Heart right ventricle (tissue), 16 donors: ENCODE measurements around the gene KCNH1. TPM values are rescaled to one million over a fixed set of nuclear protein-coding genes. Genes with fewer than 3 reads are reported as not detected.

Source experiments
- ATAC-seq, 8 donors: fragments of 200-7000 bp; cut with Tn5 transposase; one replicate each; pipeline ENCODE4 v1.9.1; 2020; ENCODE audit warnings: mild to moderate bottlenecking in 8 of 8, moderate library complexity in 8 of 8, moderate number of reproducible peaks in 1 of 8
- DNase-seq, 2 donors: peaks; one replicate each; pipeline ENCODE4 v3.0.0-alpha.2; 2020
- H3K27ac ChIP-seq, 10 donors: fragments of 200-600 bp; sonication (generic) in 2 of 10; one replicate each; pipeline versions ENCODE4 v1.5.0 to v1.8.0; 2020 to 2022; ENCODE audit warnings: mild to moderate bottlenecking in 3 of 10
- H3K27me3 ChIP-seq, 7 donors: fragments of 200-600 bp; one replicate each; pipeline ENCODE4 v1.8.0; 2021 to 2022; ENCODE audit warnings: mild to moderate bottlenecking in 2 of 7
- H3K36me3 ChIP-seq, 9 donors: fragments of 200-600 bp; sonication (generic) in 1 of 9; one replicate each; pipeline versions ENCODE4 v1.5.0 to v1.8.0; 2020 to 2022; ENCODE audit warnings: mild to moderate bottlenecking in 2 of 9
- H3K4me1 ChIP-seq, 9 donors: fragments of 200-600 bp; sonication (generic) in 1 of 9; one replicate each; pipeline versions ENCODE4 v1.5.0 to v1.8.0; 2020 to 2022; ENCODE audit warnings: mild to moderate bottlenecking in 4 of 9
- H3K4me3 ChIP-seq, 10 donors: fragments of 200-600 bp; sonication (generic) in 2 of 10; one replicate each; pipeline versions ENCODE4 v1.5.0 to v1.8.0; 2020 to 2022; ENCODE audit warnings: mild to moderate bottlenecking in 7 of 10, moderate library complexity in 2 of 10
- H3K9me3 ChIP-seq, 11 donors: fragments of 200-600 bp in 10 of 11; sonication (generic) in 2 of 11; one replicate each; pipeline versions ENCODE4 v1.5.0 to v1.8.0; 2013 to 2022; ENCODE audit warnings: mild to moderate bottlenecking in 2 of 11, control low read depth in 1 of 11, moderate library complexity in 1 of 11
- WGBS, 2 donors: extraction: QIAGEN DNeasy Blood & Tissue Kit; methylation state at CpG; one replicate each; pipeline ENCODE4 v1.1.7; 2013; ENCODE audit warnings: inconsistent platforms in 1 of 2; 5-methylcytosine and 5-hydroxymethylcytosine counted together
- intact Hi-C, 10 donors: fragments of 100-400 bp; cut with DNase I; formaldehyde crosslinking; loops; one replicate each; pipeline versions ENCODE4 v1.11.1 to v1.14.2; 2022
- polyA plus RNA-seq, 2 donors: library from polyadenylated mRNA; stranded (reverse); fragments of 200-250 nt; gene quantifications; one replicate each; pipeline ENCODE4 v1.2.3, GENCODE V29; 2013
- total RNA-seq, 10 donors: library from RNA; stranded (reverse); fragmentation: NEBNext Ultra II Directional in 3 of 10; extraction: Animal tissue kit (Norgen Biotek cat#: 25700) in 3 of 10; gene quantifications; one replicate each; pipeline versions ENCODE4 v1.2.1 to v1.2.4, GENCODE V29; 2021 to 2023
- TF ChIP-seq, protein P1 (sequence below), 9 donors: fragments of 200-600 bp; sonication (generic) in 2 of 9; IDR thresholded peaks; one replicate each; pipeline versions ENCODE4 v1.5.0 to v1.8.0; 2021 to 2022; ENCODE audit warnings: antibody characterized with exemption in 9 of 9, mild to moderate bottlenecking in 5 of 9, moderate library complexity in 1 of 9
- donor health status: Arrhythmogenic right ventricular cardiomyopathy.
- donor health status: ischemic (EF 13 %, LVEDD 7.1; RV severe dilation, severe dysfunction).
- donor health status: healthy with polysubstance abuse.
- donor health status: DM: no; HTN: yes; CAD: no.
- donor health status: DM: no; HTN: no; CAD: no.
- donor health status: ischemic (EF 25% LVEDD 6.9; RV normal size, moderate dysfunction).
- donor health status: ischemic (EF 25% LVEDD 5.7; RV mildly dilated, moderate dysfunction).
- donor health status: healthy.
- donor health status: DM: yes; HTN: yes; CAD: no.
- donor health status: Ischemic cardiomyopathy.
- donor health status: ischemic (EF 35%, LVEDD 5.7; RV mildly dilated, moderate dysfunction).
- donor health status: nonischemic (EF 11% LVEDD 7.7; RV severe dilation, severe dysfunction).
- donor health status: DM: yes; HTN: yes; CAD: no.
- donor health status: PGD.
- donor health status: ischemic (EF 29% LVEDD 5.4; RV normal size, mild dysfunction).
- donor health status: nonischemic (EF 23%, LVEDD 6.1; RV moderate dilation, normal function).

The KCNH1 gene
- total and polyA plus RNA-seq, 12 donors = 0.09 TPM; not detected in 11

DNA sequence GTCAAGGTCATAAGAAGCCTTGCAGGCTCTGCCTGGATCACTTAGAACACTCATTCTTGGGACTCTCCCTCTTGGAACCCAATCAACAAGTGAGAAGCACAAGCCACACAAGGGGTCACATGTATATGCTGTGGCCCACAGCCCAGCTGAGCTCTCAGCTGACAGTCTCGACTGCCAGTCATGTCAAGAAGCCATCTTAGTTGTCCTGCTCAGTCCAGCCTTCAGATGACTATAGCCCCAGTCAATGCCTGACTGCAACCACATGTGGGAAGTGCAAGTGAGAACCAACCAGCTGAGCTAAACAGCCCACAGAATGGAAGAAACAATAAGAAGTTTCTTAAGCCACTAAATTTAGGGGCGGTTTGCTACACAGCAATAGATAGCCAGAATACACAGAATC lies 356.0 kb downstream of the KCNH1 start:
- ATAC-seq (no peak), DNase-seq (no peak)
- Histone ChIP-seq H3K4me3 (no peak overlapping the region), H3K9me3 (no peaks in the 10 kb centered on the region), H3K36me3 (no peaks in the 10 kb centered on the region), H3K4me1 (peaks cover 0 to 8% (median 0%) of the 10 kb centered on the region in 9 donors), H3K27ac (no peak overlapping the region), H3K27me3 (peaks cover 0 to 6% (median 0%) of the 10 kb centered on the region in 7 donors)
- TF ChIP-seq, protein P1, sequence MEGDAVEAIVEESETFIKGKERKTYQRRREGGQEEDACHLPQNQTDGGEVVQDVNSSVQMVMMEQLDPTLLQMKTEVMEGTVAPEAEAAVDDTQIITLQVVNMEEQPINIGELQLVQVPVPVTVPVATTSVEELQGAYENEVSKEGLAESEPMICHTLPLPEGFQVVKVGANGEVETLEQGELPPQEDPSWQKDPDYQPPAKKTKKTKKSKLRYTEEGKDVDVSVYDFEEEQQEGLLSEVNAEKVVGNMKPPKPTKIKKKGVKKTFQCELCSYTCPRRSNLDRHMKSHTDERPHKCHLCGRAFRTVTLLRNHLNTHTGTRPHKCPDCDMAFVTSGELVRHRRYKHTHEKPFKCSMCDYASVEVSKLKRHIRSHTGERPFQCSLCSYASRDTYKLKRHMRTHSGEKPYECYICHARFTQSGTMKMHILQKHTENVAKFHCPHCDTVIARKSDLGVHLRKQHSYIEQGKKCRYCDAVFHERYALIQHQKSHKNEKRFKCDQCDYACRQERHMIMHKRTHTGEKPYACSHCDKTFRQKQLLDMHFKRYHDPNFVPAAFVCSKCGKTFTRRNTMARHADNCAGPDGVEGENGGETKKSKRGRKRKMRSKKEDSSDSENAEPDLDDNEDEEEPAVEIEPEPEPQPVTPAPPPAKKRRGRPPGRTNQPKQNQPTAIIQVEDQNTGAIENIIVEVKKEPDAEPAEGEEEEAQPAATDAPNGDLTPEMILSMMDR (IDR thresholded peaks at IDR 0.05) = no peak
- intact Hi-C loops = no loop called here
- WGBS, 2 donors = 80 to 84% methylated on average over 2 of the region's 2 CpGs

DNA sequence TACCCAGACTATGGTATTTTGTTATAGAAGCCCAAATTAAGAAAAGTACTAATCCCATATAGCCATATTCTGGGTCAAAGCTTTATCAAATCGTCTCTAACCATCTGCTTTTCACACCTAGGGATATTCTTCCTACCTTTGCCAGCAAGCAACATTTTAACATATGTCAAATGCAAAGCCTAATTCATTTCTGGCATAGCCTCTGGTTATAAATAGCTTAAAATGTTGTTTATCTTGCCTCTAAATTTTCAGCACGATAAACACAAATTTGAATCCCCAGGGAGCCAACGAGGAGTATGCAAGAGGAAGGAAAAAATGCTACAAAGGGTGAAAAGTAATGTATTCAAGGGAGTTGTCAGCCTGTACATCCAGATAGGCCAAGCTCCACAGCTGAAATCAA lies 357.2 kb downstream of the KCNH1 start:
- intact Hi-C loops = no loop called here

DNA sequence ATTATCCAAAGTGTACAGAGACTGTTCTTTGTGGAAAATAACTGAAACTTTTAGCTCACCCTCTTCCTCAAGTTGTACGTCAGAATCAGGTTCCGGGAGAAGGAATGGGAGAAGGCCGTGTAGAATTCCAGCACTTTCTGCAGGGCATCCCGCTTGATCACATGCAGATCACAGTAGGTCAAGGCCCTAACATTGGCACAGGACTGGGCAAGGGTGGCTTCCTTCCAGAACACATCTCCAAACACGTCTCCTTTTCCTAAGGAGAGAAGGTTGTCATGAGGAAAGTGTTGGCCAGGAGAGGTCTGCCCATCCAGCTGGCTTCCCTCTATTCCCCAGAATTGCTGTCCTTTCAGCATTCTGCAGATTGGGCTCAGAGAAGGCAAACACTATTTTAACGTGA lies 358.7 kb downstream of the KCNH1 start:
- DNase-seq (no peak), ATAC-seq (no peak)
- no peaks in the 10 kb centered on the region for H3K27me3 ChIP-seq
- intact Hi-C loops = no loop called here
- no peaks in the 10 kb centered on the region for H3K9me3 ChIP-seq
- TF ChIP-seq, protein P1 (IDR thresholded peaks at IDR 0.05) = no peak
- peaks cover 0 to 8% (median 0%) of the 10 kb centered on the region in 9 donors for H3K4me1 ChIP-seq
- H3K27ac ChIP-seq = no peak overlapping the region
- no peak overlapping the region for H3K4me3 ChIP-seq
- 78 to 81% methylated on average over 6 of the region's 6 CpGs for WGBS, 2 donors
- H3K36me3 ChIP-seq = no peaks in the 10 kb centered on the region

More for the DNA sequence above, 357.2 kb downstream of the KCNH1 start:
- no peak overlapping the region for H3K27ac ChIP-seq
- H3K4me1 ChIP-seq = peaks cover 0 to 8% (median 0%) of the 10 kb centered on the region in 9 donors
- H3K36me3 ChIP-seq = no peaks in the 10 kb centered on the region
- 58 to 73% methylated on average over 3 of the region's 3 CpGs for WGBS, 2 donors
- TF ChIP-seq, protein P1 (IDR thresholded peaks at IDR 0.05) = no peak
- peaks cover 0 to 3% (median 0%) of the 10 kb centered on the region in 7 donors for H3K27me3 ChIP-seq
- H3K9me3 ChIP-seq = no peaks in the 10 kb centered on the region
- DNase-seq (no peak), ATAC-seq (no peak)
- no peak overlapping the region for H3K4me3 ChIP-seq

DNA sequence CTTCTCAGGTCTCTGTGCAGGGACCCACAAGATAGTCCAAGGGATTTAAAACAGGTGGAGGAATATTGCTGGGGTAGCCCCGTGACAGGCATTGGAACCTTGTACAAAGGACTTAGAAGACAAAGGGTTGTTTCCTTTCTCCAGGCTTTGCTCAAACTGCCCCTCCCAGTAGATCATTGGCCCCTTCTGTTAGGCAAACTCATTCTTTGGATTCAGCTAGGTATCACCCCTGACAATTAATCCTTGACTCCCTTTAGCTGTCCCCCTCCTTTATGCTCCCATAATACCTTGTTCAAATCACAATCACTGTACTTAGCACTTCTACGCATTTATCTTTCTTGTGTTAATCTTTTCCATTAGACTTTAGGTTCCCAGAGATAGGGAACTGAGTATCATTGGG lies 360.5 kb downstream of the KCNH1 start:
- Histone ChIP-seq H3K27me3 (peaks cover 0 to 4% (median 0%) of the 10 kb centered on the region in 7 donors), H3K9me3 (no peaks in the 10 kb centered on the region), H3K27ac (no peak overlapping the region), H3K4me3 (no peak overlapping the region), H3K4me1 (no peaks in the 10 kb centered on the region), H3K36me3 (no peaks in the 10 kb centered on the region)
- TF ChIP-seq, protein P1 (IDR thresholded peaks at IDR 0.05) = no peak
- DNase-seq (no peak), ATAC-seq (no peak)
- intact Hi-C loops = no loop called here
- 73 to 78% methylated on average over 2 of the region's 2 CpGs for WGBS, 2 donors
